Measurements from ENCODE around the gene VAX1.

DNA sequence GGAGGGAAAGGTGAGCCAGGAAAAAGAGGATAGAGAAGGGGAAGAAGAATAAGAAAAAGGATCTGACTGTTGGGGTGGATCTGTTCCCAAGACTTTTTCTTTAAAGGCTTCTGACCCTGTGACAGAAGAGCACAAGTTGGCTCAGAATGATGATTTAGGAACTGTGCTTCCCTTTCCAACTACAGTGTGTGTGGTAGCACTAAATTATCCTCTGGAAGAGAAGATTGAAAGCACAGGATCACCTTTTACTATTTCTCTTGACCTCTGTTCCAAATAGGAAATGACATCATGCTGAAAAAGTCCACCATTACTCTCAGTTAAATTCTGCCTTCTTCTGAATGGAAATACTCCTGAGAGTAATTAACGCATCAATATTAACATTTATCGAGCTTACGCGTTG lies 47.2 kb downstream of the VAX1 start:
- TF ChIP-seq CTCF (IDR thresholded peaks at IDR 0.05) (no peak), POLR2AphosphoS5 (IDR thresholded peaks at IDR 0.05) (no peak), POLR2A (IDR thresholded peaks at IDR 0.05) (no peak), EP300 (IDR thresholded peaks at IDR 0.05) (no peak)
